Right lobe of liver (tissue), 6 donors: ENCODE results near the gene SCN8A. TPM values are rescaled to one million over a fixed set of nuclear protein-coding genes. Genes with fewer than 3 reads are reported as not detected.

ENCODE experiments used
- ATAC-seq, 4 donors: fragments of 200-7000 bp; cut with Tn5 transposase; one replicate each; pipeline ENCODE4 v1.9.1; 2020; ENCODE audit warnings: mild to moderate bottlenecking in 4 of 4, moderate library complexity in 4 of 4
- DNase-seq, 3 donors: peaks; one replicate each; pipeline ENCODE4 v3.0.0-alpha.2; 2020
- H3K27ac ChIP-seq, 3 donors: fragments of 200-600 bp; one replicate each; pipeline ENCODE4 v1.8.0; 2022
- H3K27me3 ChIP-seq, 2 donors: fragments of 200-600 bp; one replicate each; pipeline ENCODE4 v1.8.0; 2022
- H3K36me3 ChIP-seq, 4 donors: fragments of 200-600 bp; sonication (generic) in 1 of 4; one replicate each; pipeline versions ENCODE4 v1.5.1 to v1.8.0; 2017 to 2022; ENCODE audit warnings: control low read depth in 1 of 4
- H3K4me1 ChIP-seq, 4 donors: fragments of 200-600 bp; sonication (generic) in 1 of 4; one replicate each; pipeline versions ENCODE4 v1.5.1 to v1.8.0; 2017 to 2022; ENCODE audit warnings: control low read depth in 1 of 4
- H3K4me3 ChIP-seq, 3 donors: fragments of 200-600 bp; one replicate each; pipeline ENCODE4 v1.8.0; 2022
- H3K9me3 ChIP-seq, 4 donors: fragments of 200-600 bp; sonication (generic) in 1 of 4; one replicate each; pipeline versions ENCODE4 v1.5.1 to v1.8.0; 2017 to 2022; ENCODE audit warnings: control low read depth in 1 of 4
- POLR2A ChIP-seq: fragments of 450-650 bp; IDR thresholded peaks from one replicate; pipeline ENCODE4 v1.6.1; 2017; ENCODE audit warnings: antibody characterized with exemption, mild to moderate bottlenecking
- WGBS: methylation state at CpG from one replicate; pipeline ENCODE4 v1.1.6; 2018; ENCODE audit warnings: low coverage, low lambda C conversion rate; ENCODE audit not compliant: insufficient coverage; ENCODE audit errors: missing lambda C conversion rate; 5-methylcytosine and 5-hydroxymethylcytosine counted together
- intact Hi-C, 2 donors: fragments of 100-400 bp; cut with DNase I; formaldehyde crosslinking; loops; one replicate each; pipeline versions ENCODE4 v1.11.2 to v1.14.1; 2022
- total RNA-seq, 6 experiments: library from RNA; depleted of rRNA in 2 of 6; stranded (reverse); fragments of >200 nt in 2 of 6; fragmentation: NEBNext Ultra II Directional in 3 of 6; extraction: Animal tissue kit (Norgen Biotek cat#: 25700) in 3 of 6; gene quantifications; one replicate each; pipeline versions ENCODE4 v1.1.0 to v1.2.4, GENCODE V29; 2016 to 2023
- TF ChIP-seq, protein P1 (sequence below), 4 donors: fragments of 200-600 bp in 3 of 4; fragments of 450-650 bp in 1 of 4; IDR thresholded peaks; one replicate each; pipeline versions ENCODE4 v1.5.1 to v1.8.0; 2016 to 2022; ENCODE audit warnings: antibody characterized with exemption in 4 of 4, mild to moderate bottlenecking in 2 of 4
- donor health status: DM: no; HTN: yes; CAD: no.
- donor health status: DM: no; HTN: no; CAD: no.
- donor health status: DM: no; HTN: no; CAD: no.
- donor health status: DM: no; HTN: yes; CAD: no.
- donor health status: DM: no; HTN: yes; CAD: no.

SCN8A gene
- total RNA-seq, 6 experiments from 2014 or later, result 1.7 to 5.6 (median 3.7) TPM

DNA sequence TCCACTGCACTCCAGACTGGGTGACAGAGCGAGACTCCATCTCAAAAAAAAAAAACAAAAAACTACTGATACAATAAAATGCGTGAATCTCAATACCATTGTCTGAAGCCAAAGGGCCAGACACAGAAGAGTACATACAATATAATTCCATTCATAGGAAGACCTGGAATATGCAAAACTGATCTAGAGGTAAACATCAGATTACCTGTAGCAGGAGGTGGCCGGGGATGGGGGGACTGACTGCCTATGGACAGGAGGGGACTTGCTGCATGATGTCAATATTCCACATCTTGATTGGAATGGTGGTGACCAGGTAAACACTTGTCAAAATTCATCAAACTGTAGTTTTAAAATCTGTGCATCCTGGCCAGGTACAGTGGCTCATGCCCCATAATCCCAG lies 270.0 kb downstream of the SCN8A start:
- H3K4me1 ChIP-seq, result peaks cover 0 to 11% (median 0%) of the 10 kb centered on the region in 4 donors
- TF ChIP-seq, protein P1, sequence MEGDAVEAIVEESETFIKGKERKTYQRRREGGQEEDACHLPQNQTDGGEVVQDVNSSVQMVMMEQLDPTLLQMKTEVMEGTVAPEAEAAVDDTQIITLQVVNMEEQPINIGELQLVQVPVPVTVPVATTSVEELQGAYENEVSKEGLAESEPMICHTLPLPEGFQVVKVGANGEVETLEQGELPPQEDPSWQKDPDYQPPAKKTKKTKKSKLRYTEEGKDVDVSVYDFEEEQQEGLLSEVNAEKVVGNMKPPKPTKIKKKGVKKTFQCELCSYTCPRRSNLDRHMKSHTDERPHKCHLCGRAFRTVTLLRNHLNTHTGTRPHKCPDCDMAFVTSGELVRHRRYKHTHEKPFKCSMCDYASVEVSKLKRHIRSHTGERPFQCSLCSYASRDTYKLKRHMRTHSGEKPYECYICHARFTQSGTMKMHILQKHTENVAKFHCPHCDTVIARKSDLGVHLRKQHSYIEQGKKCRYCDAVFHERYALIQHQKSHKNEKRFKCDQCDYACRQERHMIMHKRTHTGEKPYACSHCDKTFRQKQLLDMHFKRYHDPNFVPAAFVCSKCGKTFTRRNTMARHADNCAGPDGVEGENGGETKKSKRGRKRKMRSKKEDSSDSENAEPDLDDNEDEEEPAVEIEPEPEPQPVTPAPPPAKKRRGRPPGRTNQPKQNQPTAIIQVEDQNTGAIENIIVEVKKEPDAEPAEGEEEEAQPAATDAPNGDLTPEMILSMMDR (IDR thresholded peaks at IDR 0.05), result no peak
- TF ChIP-seq POLR2A, result no peak
- DNase-seq (no peak), ATAC-seq (no peak)
- H3K9me3 ChIP-seq, result no peaks in the 10 kb centered on the region
- H3K27ac ChIP-seq, result no peak overlapping the region
- intact Hi-C loops, result no loop called here
- no peak overlapping the region for H3K4me3 ChIP-seq
- no peaks in the 10 kb centered on the region for H3K36me3 ChIP-seq
- 100% methylated on average over 1 of the region's 3 CpGs for WGBS
- H3K27me3 ChIP-seq, result no peaks in the 10 kb centered on the region

Other genes starting within 250 kb of the SCN8A start
- gene CELA1, start 244.6 kb upstream of the SCN8A start, total RNA-seq, result not detected
- gene GALNT6, start 199.8 kb upstream of the SCN8A start, total RNA-seq, result 1 to 10 TPM in 3 of 6 experiments, under 1 TPM in 3; 0.55 to 3.3 (median 1.3) TPM
- under 1 TPM; 0.04 to 0.55 (median 0.19) TPM for gene SLC4A8, start 166.4 kb upstream of the SCN8A start, total RNA-seq